Measurements from ENCODE around the gene KLHL8. TPM values are rescaled to one million over a fixed set of nuclear protein-coding genes. Genes with fewer than 3 reads are reported as not detected.
"Not testable (repeated sequence)": the region's sequence is repeated elsewhere in the genome, so short reads cannot be mapped to it uniquely, and the experiment has no call there.

Gene KLHL8
- total RNA-seq, 1 experiment from 2014 or later: 7.5 TPM

DNA sequence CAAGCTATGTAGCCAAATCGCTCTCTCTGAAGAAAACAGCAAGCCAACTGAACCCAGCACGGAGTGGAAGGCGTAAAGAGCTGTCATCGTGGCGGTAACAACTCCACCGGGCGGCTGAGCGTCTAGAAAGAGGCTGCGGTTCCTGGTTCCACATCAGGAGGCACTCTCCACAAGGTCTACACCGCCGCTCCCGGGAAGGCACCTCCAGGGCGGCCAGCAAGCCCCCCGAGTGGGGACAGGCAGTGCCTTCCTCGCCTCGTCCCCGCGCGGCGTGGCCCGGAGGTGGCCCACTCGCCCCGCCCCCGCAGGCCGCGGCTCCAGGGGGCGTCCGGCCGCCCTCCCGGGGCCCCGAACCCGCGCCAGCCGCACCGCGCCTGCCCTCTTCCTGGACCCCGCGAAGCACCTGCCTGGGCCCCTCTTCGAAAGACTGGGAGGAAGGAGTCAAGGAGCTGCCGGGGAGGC lies 755 bp downstream of the KLHL8 start:
- Histone ChIP-seq H3K23ac (ENCODE audit: insufficient read length, low read depth, low read length) (no peak overlapping the region), H3K79me1 (ENCODE audit: insufficient read depth, low read depth, low read length, poor library complexity, severe bottlenecking) (no peaks in the 10 kb centered on the region), H2BK15ac (ENCODE audit: low read depth, low read length) (no peak overlapping the region), H2AK5ac (ENCODE audit: insufficient read length, low read length) (no peak overlapping the region), H4K5ac (ENCODE audit: insufficient read length, low read depth, low read length) (no peak overlapping the region), H3K56ac (ENCODE audit: insufficient read length, low read depth, low read length) (no peak overlapping the region), H2BK5ac (ENCODE audit: insufficient read length, low read length) (no peak overlapping the region), H2BK120ac (ENCODE audit: low read depth, low read length, poor library complexity, severe bottlenecking) (no peak overlapping the region), H4K8ac (replicated peaks; ENCODE audit: insufficient read length, low read depth, low read length) (no peak overlapping the region), H3K23me2 (ENCODE audit: insufficient read length, low read depth, low read length, poor library complexity, severe bottlenecking) (no peaks in the 10 kb centered on the region), H3K9me3 (ENCODE audit: control insufficient read depth, low read depth, low read length) (no peaks in the 10 kb centered on the region), H3K4me1 (ENCODE audit: insufficient read depth, low read length) (no peaks in the 10 kb centered on the region), H3K18ac (ENCODE audit: insufficient read length, low read depth, low read length) (peak overlapping the region; percentile 78), H3K27ac (ENCODE audit: insufficient read length, low read depth, low read length) (no peak overlapping the region), H2BK20ac (ENCODE audit: low read depth, low read length, poor library complexity, severe bottlenecking) (no peak overlapping the region), H3K9ac (ENCODE audit: extremely low read depth, insufficient read length, low read length) (peak overlapping the region; percentile 85), H2BK12ac (ENCODE audit: insufficient read length, low read depth, low read length) (no peak overlapping the region), H3K27me3 (ENCODE audit: insufficient read depth, low read length) (no peaks in the 10 kb centered on the region), H4K20me1 (ENCODE audit: control insufficient read depth, insufficient read depth, insufficient read length) (no peaks in the 10 kb centered on the region), H3T11ph (ENCODE audit: low read length) (no peak overlapping the region), H3K14ac (ENCODE audit: insufficient read depth, low read length) (peak overlapping the region; percentile 92; the same call in 1 of the 2 replicates), H4K91ac (ENCODE audit: insufficient read length, low read depth, low read length) (no peak overlapping the region), H3K79me2 (ENCODE audit: insufficient read depth, low read length) (no peaks in the 10 kb centered on the region), H3K4me2 (ENCODE audit: insufficient read depth, insufficient read length, low read length) (peak overlapping the region; percentile 84), H2AFZ (ENCODE audit: low read length) (no peak overlapping the region), H3K4ac (ENCODE audit: low read depth, low read length) (no peak overlapping the region)
- Mint-ChIP-seq H3K27ac (peak overlapping the region; percentile 38 to 97 (median 74); a peak in 6 of 7 replicates), H3K9me3 (no peaks in the 10 kb centered on the region; a peak in 1 of 5 replicates), H3K4me3 (peak overlapping the region; percentile 90 to 95), H3K4me1 (peaks cover 9 to 10% of the 10 kb centered on the region in 2 experiments), H3K36me3 (ENCODE audit: insufficient read depth in 1 of 3, low read depth in 3 of 3) (no peaks in the 10 kb centered on the region), H3K27me3 (ENCODE audit: low read depth) (peaks cover 2% of the 10 kb centered on the region; the same call in 1 of the 2 replicates)
- no CpG with 5 or more reads among the region's 40 CpGs for WGBS (ENCODE audit: extremely low coverage, insufficient read length, low lambda C conversion rate)
- peak; percentile 58 for TF ChIP-seq CTCF (conservative IDR thresholded peaks at IDR 0.05)
- peak; percentile 38 for DNase-seq

DNA sequence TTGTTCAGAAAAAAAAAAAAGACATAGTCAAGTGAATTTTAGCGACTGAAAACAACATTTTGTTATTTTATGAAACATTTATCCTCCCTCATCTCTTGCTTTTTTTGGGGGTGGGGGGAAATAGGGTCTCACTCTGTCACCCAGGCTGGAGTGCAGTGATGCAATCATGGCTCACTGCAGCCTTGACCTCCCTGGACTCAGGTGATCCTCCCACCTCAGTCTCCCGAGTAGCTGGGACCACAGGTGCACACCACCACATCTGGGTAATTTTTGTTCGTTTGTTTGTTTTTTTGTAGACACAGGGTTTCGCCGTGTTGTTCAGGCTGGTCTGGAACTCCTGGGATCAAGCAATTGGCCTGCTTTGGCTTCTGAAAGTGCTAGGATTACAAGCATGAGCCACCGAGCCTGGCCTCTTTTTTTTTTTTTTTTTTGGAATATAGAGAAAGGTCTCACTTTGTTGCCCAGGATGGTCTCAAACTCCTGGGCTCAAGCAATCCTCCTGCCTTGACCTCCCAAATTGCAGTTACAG lies 3.1 kb downstream of the KLHL8 start:
- H3K23me2 ChIP-seq (ENCODE audit: insufficient read length, low read depth, low read length, poor library complexity, severe bottlenecking); H3K9me3 Mint-ChIP-seq; H4K91ac ChIP-seq (ENCODE audit: insufficient read length, low read depth, low read length); H3K14ac ChIP-seq (ENCODE audit: insufficient read depth, low read length); H2BK12ac ChIP-seq (ENCODE audit: insufficient read length, low read depth, low read length); H3K18ac ChIP-seq (ENCODE audit: insufficient read length, low read depth, low read length); H3K4me3 Mint-ChIP-seq; H4K8ac ChIP-seq (replicated peaks; ENCODE audit: insufficient read length, low read depth, low read length); H4K5ac ChIP-seq (ENCODE audit: insufficient read length, low read depth, low read length); H3K27me3 Mint-ChIP-seq (ENCODE audit: low read depth); H4K20me1 ChIP-seq (ENCODE audit: control insufficient read depth, insufficient read depth, insufficient read length); H3T11ph ChIP-seq (ENCODE audit: low read length); H2BK5ac ChIP-seq (ENCODE audit: insufficient read length, low read length); H3K27ac ChIP-seq (ENCODE audit: insufficient read length, low read depth, low read length); H3K27me3 ChIP-seq (ENCODE audit: insufficient read depth, low read length); H3K79me2 ChIP-seq (ENCODE audit: insufficient read depth, low read length); H3K56ac ChIP-seq (ENCODE audit: insufficient read length, low read depth, low read length); H2BK120ac ChIP-seq (ENCODE audit: low read depth, low read length, poor library complexity, severe bottlenecking); H3K79me1 ChIP-seq (ENCODE audit: insufficient read depth, low read depth, low read length, poor library complexity, severe bottlenecking); DNase-seq; H3K27ac Mint-ChIP-seq; H3K9me3 ChIP-seq (ENCODE audit: control insufficient read depth, low read depth, low read length); H3K9ac ChIP-seq (ENCODE audit: extremely low read depth, insufficient read length, low read length); H2BK15ac ChIP-seq (ENCODE audit: low read depth, low read length); H3K4me1 ChIP-seq (ENCODE audit: insufficient read depth, low read length); H3K36me3 Mint-ChIP-seq (ENCODE audit: insufficient read depth in 1 of 3, low read depth in 3 of 3); H3K4me2 ChIP-seq (ENCODE audit: insufficient read depth, insufficient read length, low read length); H2AFZ ChIP-seq (ENCODE audit: low read length); H3K4ac ChIP-seq (ENCODE audit: low read depth, low read length); H3K23ac ChIP-seq (ENCODE audit: insufficient read length, low read depth, low read length); H2BK20ac ChIP-seq (ENCODE audit: low read depth, low read length, poor library complexity, severe bottlenecking); H2AK5ac ChIP-seq (ENCODE audit: insufficient read length, low read length): not testable (repeated sequence)
- WGBS (ENCODE audit: extremely low coverage, insufficient read length, low lambda C conversion rate): no CpG with 5 or more reads among the region's 6 CpGs
- H3K4me1 Mint-ChIP-seq: peaks cover 9 to 13% of the 10 kb centered on the region in 2 experiments
